ENCODE measurements around the gene FBXW5.

The FBXW5 gene

GRCh38 chr9:136903041-136903554 lies 41.4 kb downstream of the FBXW5 start:
- DNase-seq, result no peak

- DNase-seq, result no peak
These were observed 42.2 kb downstream of the FBXW5 start for GRCh38 chr9:136902259-136902821.

GRCh38 chr9:136901516-136902258 lies 42.9 kb downstream of the FBXW5 start:
- DNase-seq, result no peak

GRCh38 chr9:136900988-136901515 lies 43.5 kb downstream of the FBXW5 start:
- DNase-seq, result no peak

- DNase-seq, result no peak
These were observed 44.0 kb downstream of the FBXW5 start for GRCh38 chr9:136900556-136900955.

GRCh38 chr9:136899196-136899595 lies 45.3 kb downstream of the FBXW5 start:
- no peak for DNase-seq

- DNase-seq, result no peak
These were observed 45.9 kb downstream of the FBXW5 start for GRCh38 chr9:136898483-136899100.

- DNase-seq, result no peak
These were observed 48.5 kb downstream of the FBXW5 start for GRCh38 chr9:136896027-136896426.

GRCh38 chr9:136890661-136891060 lies 53.9 kb downstream of the FBXW5 start:
- DNase-seq, result no peak
